Right cardiac atrium (tissue), 5 donors: ENCODE measurements around the gene SETDB1. TPM values are rescaled to one million over a fixed set of nuclear protein-coding genes. Genes with fewer than 3 reads are reported as not detected.

Experiments
- ATAC-seq, 2 donors: fragments of 200-7000 bp; cut with Tn5 transposase; one replicate each; pipeline versions ENCODE4 v1.8.0 to v1.9.1; 2020; ENCODE audit warnings: moderate library complexity in 2 of 2, mild to moderate bottlenecking in 1 of 2
- DNase-seq, 3 donors: peaks; one replicate each; pipeline ENCODE4 v3.0.0-alpha.2; 2020
- H3K27ac ChIP-seq: one replicate; pipeline ENCODE4 v1.5.1; 2013; ENCODE audit warnings: mild to moderate bottlenecking, low read length, control low read depth, moderate library complexity
- H3K27me3 ChIP-seq: one replicate; pipeline ENCODE4 v1.6.1; 2013; ENCODE audit not compliant: control insufficient read depth, insufficient read depth
- H3K4me1 ChIP-seq: one replicate; pipeline ENCODE4 v1.6.1; 2013; ENCODE audit warnings: low read length; ENCODE audit not compliant: control insufficient read depth, insufficient read depth
- H3K4me3 ChIP-seq: one replicate; pipeline ENCODE4 v1.5.1; 2013; ENCODE audit warnings: low read length, control low read depth
- H3K9me3 ChIP-seq: one replicate; pipeline ENCODE4 v1.6.1; 2013; ENCODE audit warnings: low read length; ENCODE audit not compliant: control insufficient read depth
- WGBS: extraction: QIAGEN DNeasy Blood & Tissue Kit; methylation state at CpG from one replicate; pipeline ENCODE4 v1.1.7; 2013; 5-methylcytosine and 5-hydroxymethylcytosine counted together
- intact Hi-C, 4 donors: fragments of 100-400 bp; cut with DNase I; formaldehyde crosslinking; loops; one replicate each; pipeline versions ENCODE4 v1.11.0 to v1.14.0; 2022 to 2023
- polyA plus RNA-seq: library from polyadenylated mRNA; stranded (reverse); fragments of 200-250 nt; gene quantifications from one replicate; pipeline ENCODE4 v1.2.3, GENCODE V29; 2013
- total RNA-seq, 4 donors: library from RNA; stranded (reverse); fragmentation: NEBNext Ultra II Directional; extraction: Animal tissue kit (Norgen Biotek cat#: 25700); gene quantifications; one replicate each; pipeline ENCODE4 v1.2.1, GENCODE V29; 2021
- donor health status: healthy with polysubstance abuse.
- donor health status: DM: no; HTN: yes; CAD: no.
- donor health status: DM: no; HTN: no; CAD: no.
- donor health status: DM: no; HTN: yes; CAD: no; lungs with severe emphysema.
- donor health status: DM: yes; HTN: yes; CAD: no.

The SETDB1 gene
- total and polyA plus RNA-seq, 5 donors = 12.5 to 23.8 (median 19.3) TPM

GRCh38 chr1:150994248-150994647 lies 68.1 kb downstream of the SETDB1 start:
- WGBS = 70% methylated on average over 3 of the region's 3 CpGs
- Histone ChIP-seq H3K4me3 (no peak overlapping the region), H3K27ac (no peak overlapping the region), H3K4me1 (no peaks in the 10 kb centered on the region), H3K27me3 (no peaks in the 10 kb centered on the region), H3K9me3 (no peaks in the 10 kb centered on the region)
- DNase-seq (no peak), ATAC-seq (no peak)
- intact Hi-C loops = no loop called here

DNA sequence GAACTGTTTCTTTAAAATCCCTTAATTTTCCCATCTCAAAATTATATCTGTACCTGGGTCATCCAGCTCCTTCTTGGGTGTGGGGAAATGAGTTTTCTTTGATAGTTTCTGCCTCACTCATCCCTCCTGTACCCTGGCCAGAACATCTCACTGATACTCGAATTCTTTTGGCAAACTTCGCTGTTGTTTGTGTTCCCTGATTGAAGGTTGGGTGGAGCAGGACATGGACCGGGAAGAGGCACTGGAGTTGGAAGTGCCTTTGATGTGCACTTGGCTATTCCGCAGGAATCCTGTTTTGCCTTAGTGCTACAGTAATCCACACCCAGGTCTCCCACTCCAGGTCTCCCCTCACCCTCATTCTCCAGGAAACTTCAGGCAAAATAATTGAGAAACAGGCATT lies 69.3 kb downstream of the SETDB1 start:
- ATAC-seq = peak; percentile 4 to 6
- intact Hi-C loops = no loop called here
- Histone ChIP-seq H3K4me1 (no peaks in the 10 kb centered on the region), H3K27me3 (no peaks in the 10 kb centered on the region), H3K9me3 (no peaks in the 10 kb centered on the region), H3K27ac (peak overlapping the region; percentile 53), H3K4me3 (no peak overlapping the region)
- no peak for DNase-seq
- WGBS = 32% methylated on average over 4 of the region's 4 CpGs

DNA sequence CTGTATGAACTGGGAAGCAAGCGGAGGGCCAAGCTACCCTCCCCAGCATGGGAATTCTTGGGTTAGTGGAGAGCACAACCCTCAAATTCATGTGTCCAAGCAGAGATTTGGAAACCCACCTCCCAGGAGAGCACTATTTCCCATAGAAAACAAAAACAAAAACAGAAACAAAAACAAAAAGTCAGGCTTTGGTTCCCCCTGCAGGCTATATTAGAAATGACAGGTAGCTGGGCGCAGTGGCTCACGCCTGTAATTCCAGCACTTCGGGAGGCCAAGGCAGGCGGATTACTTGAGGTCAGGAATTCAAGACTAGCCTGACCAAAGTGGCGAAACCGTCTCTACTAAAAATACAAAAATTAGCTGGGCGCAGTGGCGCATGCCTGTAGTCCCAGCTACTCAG lies 69.7 kb downstream of the SETDB1 start:
- Histone ChIP-seq H3K4me1 (no peaks in the 10 kb centered on the region), H3K4me3 (no peak overlapping the region), H3K27me3 (no peaks in the 10 kb centered on the region), H3K9me3 (no peaks in the 10 kb centered on the region), H3K27ac (peak overlapping the region; percentile 53)
- ATAC-seq = peak; percentile 30 to 38
- 27% methylated on average over 9 of the region's 9 CpGs for WGBS
- intact Hi-C loops = no loop called here
- DNase-seq = peak in 1 of 3 donors; percentile 69

- no peak for DNase-seq
- H3K27me3 ChIP-seq = no peaks in the 10 kb centered on the region
- no peaks in the 10 kb centered on the region for H3K9me3 ChIP-seq
- H3K4me3 ChIP-seq = no peak overlapping the region
- WGBS = 87% methylated on average over 20 of the region's 20 CpGs
- intact Hi-C loops = no loop called here
- no peak overlapping the region for H3K27ac ChIP-seq
- ATAC-seq = no peak
- H3K4me1 ChIP-seq = peaks cover 5% of the 10 kb centered on the region
These were observed 71.1 kb downstream of the SETDB1 start for GRCh38 chr1:150997126-150997872.

DNA sequence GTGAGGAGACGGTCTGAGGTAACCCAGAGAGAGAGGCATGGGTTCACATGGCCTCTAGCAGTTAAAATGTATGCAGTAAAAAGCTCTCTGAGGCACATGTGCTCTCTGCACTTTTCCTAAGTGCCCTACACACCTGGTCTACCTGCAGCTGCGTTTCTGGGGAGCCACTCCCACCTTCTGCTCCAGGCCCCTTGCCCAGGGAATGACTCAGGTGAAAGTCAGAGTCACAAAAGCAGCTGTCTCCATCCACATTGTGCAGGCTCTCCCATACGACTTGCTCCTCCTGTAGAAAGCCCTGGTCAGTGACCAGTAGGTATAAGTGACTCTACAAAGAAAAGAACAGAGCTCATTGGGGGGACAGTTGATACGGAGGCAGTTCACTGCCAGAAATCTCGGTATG lies 71.8 kb downstream of the SETDB1 start:
- Histone ChIP-seq H3K4me1 (peaks cover 5% of the 10 kb centered on the region), H3K9me3 (no peaks in the 10 kb centered on the region), H3K27me3 (no peaks in the 10 kb centered on the region), H3K27ac (no peak overlapping the region), H3K4me3 (no peak overlapping the region)
- DNase-seq = no peak
- ATAC-seq = no peak
- WGBS = 57% methylated on average over 5 of the region's 5 CpGs
- intact Hi-C loops = no loop called here

- Histone ChIP-seq H3K4me3 (no peak overlapping the region), H3K4me1 (peaks cover 5% of the 10 kb centered on the region)
- intact Hi-C loops = no loop called here
These were observed 73.0 kb downstream of the SETDB1 start for GRCh38 chr1:150999051-150999674.

GRCh38 chr1:150999926-151000325 lies 73.8 kb downstream of the SETDB1 start:
- ATAC-seq (no peak), DNase-seq (no peak)
- Histone ChIP-seq H3K9me3 (no peaks in the 10 kb centered on the region), H3K27ac (no peak overlapping the region), H3K4me1 (peaks cover 5% of the 10 kb centered on the region), H3K4me3 (no peak overlapping the region), H3K27me3 (no peaks in the 10 kb centered on the region)
- 83% methylated on average over 2 of the region's 2 CpGs for WGBS
- intact Hi-C loops = loop anchor here in 1 of 4 donors (10.0 kb wide), 1 partner anchor 55 kb away; the partner anchor contains the start of gene CDC42SE1

More at GRCh38 chr1:150999051-150999674, 73.0 kb downstream of the SETDB1 start:
- ATAC-seq (no peak), DNase-seq (no peak)
- 66% methylated on average over 17 of the region's 17 CpGs for WGBS
- Histone ChIP-seq H3K9me3 (no peaks in the 10 kb centered on the region), H3K27me3 (no peaks in the 10 kb centered on the region), H3K27ac (no peak overlapping the region)

GRCh38 chr1:151000408-151000807 lies 74.2 kb downstream of the SETDB1 start:
- no peak for ATAC-seq

GRCh38 chr1:151001602-151002001 lies 75.4 kb downstream of the SETDB1 start:
- peaks cover 5% of the 10 kb centered on the region for H3K4me1 ChIP-seq

More at GRCh38 chr1:151000408-151000807, 74.2 kb downstream of the SETDB1 start:
- no peaks in the 10 kb centered on the region for H3K27me3 ChIP-seq
- WGBS = 97% methylated on average over 3 of the region's 3 CpGs
- H3K27ac ChIP-seq = no peak overlapping the region
- intact Hi-C loops = loop anchor here in 1 of 4 donors (10.0 kb wide), 1 partner anchor 54 kb away; the partner anchor contains the start of gene CDC42SE1
- H3K9me3 ChIP-seq = no peaks in the 10 kb centered on the region
- peaks cover 5% of the 10 kb centered on the region for H3K4me1 ChIP-seq
- no peak overlapping the region for H3K4me3 ChIP-seq
- no peak for DNase-seq

GRCh38 chr1:151002051-151002450 lies 75.9 kb downstream of the SETDB1 start:
- DNase-seq = no peak
- 69% methylated on average over 3 of the region's 3 CpGs for WGBS
- no peak overlapping the region for H3K27ac ChIP-seq

More at GRCh38 chr1:151001602-151002001, 75.4 kb downstream of the SETDB1 start:
- intact Hi-C loops = loop anchor here in 1 of 4 donors (10.0 kb wide), 1 partner anchor 53 kb away; the partner anchor contains the start of gene CDC42SE1
- Histone ChIP-seq H3K27ac (no peak overlapping the region), H3K27me3 (no peaks in the 10 kb centered on the region), H3K9me3 (no peaks in the 10 kb centered on the region), H3K4me3 (no peak overlapping the region)
- WGBS = 62% methylated on average over 4 of the region's 4 CpGs
- DNase-seq (no peak), ATAC-seq (no peak)

DNA sequence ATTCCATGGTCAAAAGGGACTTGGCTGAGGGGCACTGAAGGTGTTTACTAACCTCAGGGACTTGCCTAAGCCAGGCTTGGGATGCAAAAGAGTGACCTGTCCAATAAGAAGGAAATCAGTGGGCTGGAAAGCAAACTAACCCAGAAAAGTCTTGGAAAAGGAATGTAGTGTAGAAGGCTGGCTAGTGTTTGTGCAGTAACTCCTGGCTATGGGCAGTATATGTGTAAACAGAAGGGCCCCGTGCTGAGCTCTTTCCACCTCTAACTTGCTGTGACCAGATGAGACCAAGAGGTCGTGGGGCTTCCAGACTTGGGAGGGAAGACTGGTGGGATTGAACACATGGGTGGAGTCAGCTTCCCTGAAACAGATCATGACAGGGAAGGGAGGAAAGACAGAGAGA lies 76.4 kb downstream of the SETDB1 start:
- H3K27me3 ChIP-seq = no peaks in the 10 kb centered on the region
- no peak overlapping the region for H3K4me3 ChIP-seq
- H3K27ac ChIP-seq = no peak overlapping the region
- ATAC-seq (no peak), DNase-seq (no peak)
- 45% methylated on average over 2 of the region's 2 CpGs for WGBS
- intact Hi-C loops = loop anchor here in 1 of 4 donors (10.0 kb wide), 1 partner anchor 52 kb away; the partner anchor contains the start of gene CDC42SE1
- H3K4me1 ChIP-seq = peaks cover 8% of the 10 kb centered on the region
- no peaks in the 10 kb centered on the region for H3K9me3 ChIP-seq

More at GRCh38 chr1:151002051-151002450, 75.9 kb downstream of the SETDB1 start:
- H3K4me3 ChIP-seq = no peak overlapping the region
- intact Hi-C loops = loop anchor here in 1 of 4 donors (10.0 kb wide), 1 partner anchor 53 kb away; the partner anchor contains the start of gene CDC42SE1
- ATAC-seq = no peak
- no peaks in the 10 kb centered on the region for H3K27me3 ChIP-seq
- H3K9me3 ChIP-seq = no peaks in the 10 kb centered on the region
- H3K4me1 ChIP-seq = peaks cover 5% of the 10 kb centered on the region
